ENCODE results near the gene PEF1.

PEF1 gene, protein sequence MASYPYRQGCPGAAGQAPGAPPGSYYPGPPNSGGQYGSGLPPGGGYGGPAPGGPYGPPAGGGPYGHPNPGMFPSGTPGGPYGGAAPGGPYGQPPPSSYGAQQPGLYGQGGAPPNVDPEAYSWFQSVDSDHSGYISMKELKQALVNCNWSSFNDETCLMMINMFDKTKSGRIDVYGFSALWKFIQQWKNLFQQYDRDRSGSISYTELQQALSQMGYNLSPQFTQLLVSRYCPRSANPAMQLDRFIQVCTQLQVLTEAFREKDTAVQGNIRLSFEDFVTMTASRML

DNA sequence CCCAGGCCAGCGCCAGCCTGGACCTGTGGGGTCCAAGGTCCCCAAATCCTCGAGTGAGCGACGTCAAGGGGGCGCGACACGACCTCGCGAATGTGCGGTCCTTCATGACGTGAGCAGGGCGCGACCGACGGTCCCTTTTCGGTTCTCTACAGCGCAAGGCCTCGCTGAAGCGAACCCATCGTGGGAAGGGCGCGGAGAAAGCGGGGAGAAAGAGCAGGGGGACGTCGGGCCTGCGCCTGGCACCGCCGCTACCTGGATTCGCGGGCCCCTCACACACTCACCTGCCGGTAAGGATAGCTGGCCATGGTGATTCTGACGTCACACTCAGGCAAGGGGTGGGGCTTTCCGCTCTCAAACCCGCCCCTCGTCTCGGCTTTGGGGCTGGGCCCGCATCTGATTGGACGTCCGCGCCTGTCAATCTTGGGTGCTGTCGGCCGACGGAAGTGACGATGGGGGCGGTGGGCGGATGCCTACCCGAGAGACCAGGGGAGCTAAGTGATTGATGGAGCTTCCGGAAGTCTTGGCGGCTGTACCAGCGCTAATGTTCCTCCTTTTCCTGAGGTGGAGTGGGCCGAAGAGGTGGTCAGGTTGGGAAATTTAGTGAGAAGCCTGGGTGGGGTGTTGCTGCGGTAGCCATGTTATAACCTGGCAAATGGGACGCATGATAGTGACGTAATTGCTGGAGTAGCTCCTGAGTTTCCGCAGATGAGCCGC, at the start of gene PEF1:
TSS of gene PEF1 (minus strand) at position 317 of the 714 bp plus-strand sequence. CDS start at position 305, 12 bp downstream.
- H3K27me3 ChIP-seq (ENCODE audit: control insufficient read depth, insufficient read depth, low read length) = no peaks in the 10 kb centered on the region
- no peaks in the 10 kb centered on the region for H3K36me3 ChIP-seq (ENCODE audit: control insufficient read depth, insufficient read depth, low read length)
- peak within 1 kb of the TSS; percentile 97 for H3K27ac ChIP-seq (ENCODE audit: low read depth, low read length)
- peak within 1 kb of the TSS; percentile 98 for H3K4me3 ChIP-seq (ENCODE audit: low read depth, low read length)
- no peaks in the 10 kb centered on the region for H3K9me3 ChIP-seq (ENCODE audit: control insufficient read depth, insufficient read depth, low read depth, low read length)
- H3K9ac ChIP-seq (ENCODE audit: low read length) = peak within 1 kb of the TSS; percentile 98
- peaks cover 17% of the 10 kb centered on the region for H3K4me1 ChIP-seq (ENCODE audit: control insufficient read depth, insufficient read depth, low read length)

- Histone ChIP-seq H3K36me3 (ENCODE audit: control insufficient read depth, insufficient read depth, low read length) (no peaks in the 10 kb centered on the region), H3K27ac (ENCODE audit: low read depth, low read length) (no peak overlapping the region), H3K4me3 (ENCODE audit: low read depth, low read length) (no peak overlapping the region)
These were observed 48.6 kb upstream of the PEF1 start for GRCh38 chr1:31693231-31693630.

GRCh38 chr1:31691951-31692350, 47.3 kb upstream of the PEF1 start:
- no peak overlapping the region for H3K27ac ChIP-seq (ENCODE audit: low read depth, low read length)
- H3K9me3 ChIP-seq (ENCODE audit: control insufficient read depth, insufficient read depth, low read depth, low read length) = no peaks in the 10 kb centered on the region
- no peak overlapping the region for H3K9ac ChIP-seq (ENCODE audit: low read length)
- H3K36me3 ChIP-seq (ENCODE audit: control insufficient read depth, insufficient read depth, low read length) = no peaks in the 10 kb centered on the region
- H3K4me1 ChIP-seq (ENCODE audit: control insufficient read depth, insufficient read depth, low read length) = peaks cover 18% of the 10 kb centered on the region; the same call in 1 of the 2 replicates
- H3K27me3 ChIP-seq (ENCODE audit: control insufficient read depth, insufficient read depth, low read length) = no peaks in the 10 kb centered on the region
- no peak overlapping the region for H3K4me3 ChIP-seq (ENCODE audit: low read depth, low read length)

More at GRCh38 chr1:31693231-31693630, 48.6 kb upstream of the PEF1 start:
- H3K9me3 ChIP-seq (ENCODE audit: control insufficient read depth, insufficient read depth, low read depth, low read length) = no peaks in the 10 kb centered on the region
- no peak overlapping the region for H3K9ac ChIP-seq (ENCODE audit: low read length)
- H3K4me1 ChIP-seq (ENCODE audit: control insufficient read depth, insufficient read depth, low read length) = peaks cover 22% of the 10 kb centered on the region; the same call in 1 of the 2 replicates
- no peaks in the 10 kb centered on the region for H3K27me3 ChIP-seq (ENCODE audit: control insufficient read depth, insufficient read depth, low read length)

DNA sequence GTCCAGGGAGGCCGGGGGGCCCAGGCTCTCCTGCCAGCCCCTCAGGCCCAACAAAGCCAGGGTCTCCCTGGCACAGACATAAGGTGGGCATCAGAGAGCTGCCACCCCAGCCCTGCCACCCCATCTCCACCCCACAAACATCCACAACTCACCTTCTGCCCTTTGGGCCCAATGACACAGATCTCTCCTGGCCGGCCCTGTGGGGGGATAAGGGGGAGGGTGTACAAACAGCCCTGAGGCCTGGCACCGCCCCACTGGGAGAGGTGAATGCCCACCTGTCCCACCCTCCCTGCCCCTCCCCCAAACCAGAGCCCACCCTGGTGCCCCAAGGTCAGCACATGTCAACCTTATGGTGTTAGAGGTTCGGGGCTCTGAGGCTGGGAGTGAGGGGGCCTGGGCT, 46.8 kb upstream of the PEF1 start:
- Histone ChIP-seq H3K27me3 (ENCODE audit: control insufficient read depth, insufficient read depth, low read length) (no peaks in the 10 kb centered on the region), H3K9me3 (ENCODE audit: control insufficient read depth, insufficient read depth, low read depth, low read length) (no peaks in the 10 kb centered on the region), H3K27ac (ENCODE audit: low read depth, low read length) (no peak overlapping the region), H3K4me1 (ENCODE audit: control insufficient read depth, insufficient read depth, low read length) (peaks cover 18% of the 10 kb centered on the region; the same call in 1 of the 2 replicates), H3K36me3 (ENCODE audit: control insufficient read depth, insufficient read depth, low read length) (no peaks in the 10 kb centered on the region), H3K9ac (ENCODE audit: low read length) (no peak overlapping the region), H3K4me3 (ENCODE audit: low read depth, low read length) (no peak overlapping the region)

DNA sequence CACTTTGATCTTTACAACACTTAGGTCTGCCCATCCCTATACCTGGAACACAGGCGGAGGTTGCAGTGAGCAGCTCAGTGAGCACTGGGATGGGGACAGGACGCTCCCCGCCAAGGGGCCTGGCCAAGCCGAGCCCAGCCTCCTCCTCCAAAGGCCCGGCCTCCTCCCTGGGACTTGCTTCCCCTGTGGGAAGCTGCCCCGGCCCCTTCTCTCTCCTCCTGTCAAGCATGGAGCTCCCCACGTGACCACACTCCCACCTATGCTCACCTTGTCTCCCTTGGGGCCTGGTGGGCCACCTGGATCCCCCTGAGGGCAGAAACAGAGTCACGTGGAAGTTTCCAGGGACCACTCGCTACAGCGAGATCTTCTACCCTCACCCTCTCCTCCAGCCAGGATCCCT, 46.2 kb upstream of the PEF1 start:
- no peak overlapping the region for H3K27ac ChIP-seq (ENCODE audit: low read depth, low read length)
- no peaks in the 10 kb centered on the region for H3K27me3 ChIP-seq (ENCODE audit: control insufficient read depth, insufficient read depth, low read length)
- no peak overlapping the region for H3K4me3 ChIP-seq (ENCODE audit: low read depth, low read length)
- H3K9ac ChIP-seq (ENCODE audit: low read length) = no peak overlapping the region
- H3K9me3 ChIP-seq (ENCODE audit: control insufficient read depth, insufficient read depth, low read depth, low read length) = no peaks in the 10 kb centered on the region
- H3K4me1 ChIP-seq (ENCODE audit: control insufficient read depth, insufficient read depth, low read length) = peaks cover 18% of the 10 kb centered on the region; the same call in 1 of the 2 replicates
- no peaks in the 10 kb centered on the region for H3K36me3 ChIP-seq (ENCODE audit: control insufficient read depth, insufficient read depth, low read length)

GRCh38 chr1:31689854-31690253, 45.2 kb upstream of the PEF1 start:
- no peaks in the 10 kb centered on the region for H3K27me3 ChIP-seq (ENCODE audit: control insufficient read depth, insufficient read depth, low read length)
- no peak overlapping the region for H3K27ac ChIP-seq (ENCODE audit: low read depth, low read length)

DNA sequence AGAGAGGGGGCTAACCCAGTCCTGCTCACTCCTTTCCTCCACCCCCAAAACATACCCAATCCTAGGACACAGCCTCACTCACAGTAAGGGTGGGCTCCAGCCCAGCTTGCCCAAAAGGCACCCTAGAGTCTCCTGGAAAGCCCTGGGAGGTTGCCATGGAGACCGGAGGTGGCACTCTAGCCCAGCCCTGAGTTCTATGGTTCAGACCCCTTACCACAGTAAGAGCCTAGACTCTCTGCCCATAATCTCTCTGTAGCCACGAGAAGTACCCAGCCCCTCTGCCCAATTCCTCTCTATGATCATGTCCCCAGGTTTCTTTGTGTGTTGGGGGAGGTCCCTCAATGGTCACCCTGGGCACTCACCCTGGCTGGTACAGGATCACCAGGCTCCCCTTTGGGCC, 44.7 kb upstream of the PEF1 start:
- no peaks in the 10 kb centered on the region for H3K9me3 ChIP-seq (ENCODE audit: control insufficient read depth, insufficient read depth, low read depth, low read length)
- H3K9ac ChIP-seq (ENCODE audit: low read length) = no peak overlapping the region
- H3K4me1 ChIP-seq (ENCODE audit: control insufficient read depth, insufficient read depth, low read length) = peaks cover 22% of the 10 kb centered on the region; the same call in 1 of the 2 replicates
- no peaks in the 10 kb centered on the region for H3K27me3 ChIP-seq (ENCODE audit: control insufficient read depth, insufficient read depth, low read length)
- H3K27ac ChIP-seq (ENCODE audit: low read depth, low read length) = no peak overlapping the region
- no peak overlapping the region for H3K4me3 ChIP-seq (ENCODE audit: low read depth, low read length)
- H3K36me3 ChIP-seq (ENCODE audit: control insufficient read depth, insufficient read depth, low read length) = no peaks in the 10 kb centered on the region

More at GRCh38 chr1:31689854-31690253, 45.2 kb upstream of the PEF1 start:
- no peaks in the 10 kb centered on the region for H3K36me3 ChIP-seq (ENCODE audit: control insufficient read depth, insufficient read depth, low read length)
- no peaks in the 10 kb centered on the region for H3K9me3 ChIP-seq (ENCODE audit: control insufficient read depth, insufficient read depth, low read depth, low read length)
- no peak overlapping the region for H3K4me3 ChIP-seq (ENCODE audit: low read depth, low read length)
- peaks cover 22% of the 10 kb centered on the region; the same call in 1 of the 2 replicates for H3K4me1 ChIP-seq (ENCODE audit: control insufficient read depth, insufficient read depth, low read length)
- H3K9ac ChIP-seq (ENCODE audit: low read length) = no peak overlapping the region

DNA sequence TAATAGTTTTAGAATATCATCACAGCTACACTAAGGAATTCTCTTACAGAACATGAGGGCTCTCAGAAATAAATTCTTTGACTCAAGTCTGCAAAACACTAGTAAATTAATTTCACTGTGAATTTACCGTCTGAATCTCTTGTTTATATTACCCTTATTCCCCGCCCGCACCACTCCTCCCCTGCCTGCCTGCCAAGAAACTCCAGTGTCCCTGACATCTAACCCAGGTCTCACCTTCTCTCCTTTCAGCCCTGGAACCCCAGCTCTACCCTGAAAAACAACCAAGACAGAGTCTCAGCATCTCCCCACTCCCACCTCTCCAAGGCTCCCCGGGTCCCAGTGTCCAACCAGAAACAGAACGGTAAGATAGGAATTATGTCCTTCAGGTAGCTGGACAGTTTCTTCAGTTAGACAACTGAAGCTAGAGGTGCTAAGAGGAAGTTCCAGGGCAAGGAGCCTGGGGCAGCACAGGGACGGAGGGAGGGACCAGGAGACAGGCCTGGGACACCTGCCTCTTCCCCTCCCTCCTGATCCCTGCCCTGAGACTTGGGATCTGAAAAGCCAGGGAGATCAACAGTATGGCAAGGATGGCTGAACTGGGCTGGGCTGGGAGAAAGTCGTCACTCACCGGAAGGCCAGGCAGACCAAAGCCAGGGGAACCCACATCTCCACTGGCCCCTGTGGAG, 43.7 kb upstream of the PEF1 start:
- H3K4me1 ChIP-seq (ENCODE audit: control insufficient read depth, insufficient read depth, low read length) = peaks cover 22% of the 10 kb centered on the region; the same call in 1 of the 2 replicates
- no peaks in the 10 kb centered on the region for H3K9me3 ChIP-seq (ENCODE audit: control insufficient read depth, insufficient read depth, low read depth, low read length)
- H3K27ac ChIP-seq (ENCODE audit: low read depth, low read length) = no peak overlapping the region
- no peak overlapping the region for H3K9ac ChIP-seq (ENCODE audit: low read length)
- no peaks in the 10 kb centered on the region for H3K36me3 ChIP-seq (ENCODE audit: control insufficient read depth, insufficient read depth, low read length)
- H3K4me3 ChIP-seq (ENCODE audit: low read depth, low read length) = no peak overlapping the region
- no peaks in the 10 kb centered on the region for H3K27me3 ChIP-seq (ENCODE audit: control insufficient read depth, insufficient read depth, low read length)

GRCh38 chr1:31687601-31688000, 42.9 kb upstream of the PEF1 start:
- H3K27ac ChIP-seq (ENCODE audit: low read depth, low read length) = no peak overlapping the region
- no peaks in the 10 kb centered on the region for H3K9me3 ChIP-seq (ENCODE audit: control insufficient read depth, insufficient read depth, low read depth, low read length)
- no peak overlapping the region for H3K4me3 ChIP-seq (ENCODE audit: low read depth, low read length)
- no peaks in the 10 kb centered on the region for H3K27me3 ChIP-seq (ENCODE audit: control insufficient read depth, insufficient read depth, low read length)
- H3K36me3 ChIP-seq (ENCODE audit: control insufficient read depth, insufficient read depth, low read length) = no peaks in the 10 kb centered on the region
- H3K9ac ChIP-seq (ENCODE audit: low read length) = no peak overlapping the region
- H3K4me1 ChIP-seq (ENCODE audit: control insufficient read depth, insufficient read depth, low read length) = peaks cover 22% of the 10 kb centered on the region; the same call in 1 of the 2 replicates

GRCh38 chr1:31685795-31686194, 41.1 kb upstream of the PEF1 start:
- Histone ChIP-seq H3K4me1 (ENCODE audit: control insufficient read depth, insufficient read depth, low read length) (peaks cover 25% of the 10 kb centered on the region; the same call in 1 of the 2 replicates), H3K27me3 (ENCODE audit: control insufficient read depth, insufficient read depth, low read length) (no peaks in the 10 kb centered on the region), H3K9me3 (ENCODE audit: control insufficient read depth, insufficient read depth, low read depth, low read length) (no peaks in the 10 kb centered on the region), H3K27ac (ENCODE audit: low read depth, low read length) (no peak overlapping the region), H3K36me3 (ENCODE audit: control insufficient read depth, insufficient read depth, low read length) (no peaks in the 10 kb centered on the region), H3K9ac (ENCODE audit: low read length) (no peak overlapping the region), H3K4me3 (ENCODE audit: low read depth, low read length) (no peak overlapping the region)

- Histone ChIP-seq H3K4me3 (ENCODE audit: low read depth, low read length) (no peak overlapping the region), H3K9ac (ENCODE audit: low read length) (no peak overlapping the region), H3K27ac (ENCODE audit: low read depth, low read length) (no peak overlapping the region), H3K36me3 (ENCODE audit: control insufficient read depth, insufficient read depth, low read length) (no peaks in the 10 kb centered on the region), H3K9me3 (ENCODE audit: control insufficient read depth, insufficient read depth, low read depth, low read length) (no peaks in the 10 kb centered on the region), H3K27me3 (ENCODE audit: control insufficient read depth, insufficient read depth, low read length) (no peaks in the 10 kb centered on the region), H3K4me1 (ENCODE audit: control insufficient read depth, insufficient read depth, low read length) (peaks cover 10% of the 10 kb centered on the region; the same call in 1 of the 2 replicates)
These were observed 39.3 kb upstream of the PEF1 start for GRCh38 chr1:31683997-31684396.
